HepG2 (cell line): Measurements from ENCODE around the gene PET100. TPM values are rescaled to one million over a fixed set of nuclear protein-coding genes. Genes with fewer than 3 reads are reported as not detected.

Experiments used
- ATAC-seq: fragments of 200-7000 bp; cut with Tn5 transposase; 3 replicates; pipeline ENCODE4 v1.9.1; 2020; ENCODE audit warnings: mild to moderate bottlenecking, moderate library complexity
- BruUV-seq: library from RNA; stranded (reverse); fragments of 400-500 nt; replicated peaks from 2 replicates; lab custom pipeline; 2021; lab: Mats Ljungman, UMichigan
- CTCF ChIA-PET: fragments of 300-600 bp; formaldehyde crosslinking; extraction: SDS; loops from one replicate; lab custom pipeline; 2021; ENCODE audit warnings: low total read pairs, inconsistent platforms, low intra/inter-chr PET ratio; lab: Yijun Ruan, JAX
- POLR2A ChIA-PET: fragments of 350-600 bp; sonication (Branson Sonifier 250); formaldehyde crosslinking; loops from one replicate; lab custom pipeline; 2020; ENCODE audit warnings: antibody characterized with exemption, inconsistent platforms; lab: Yijun Ruan, JAX
- DNase-seq: peaks from one replicate; pipeline ENCODE4 v3.0.0-alpha.2; 2015; ENCODE audit warnings: low spot score
- FAIRE-seq: peaks from 3 replicates; lab custom pipeline; 2011; peaks lifted over from hg19 to GRCh38; lab: Jason Lieb, UNC
- H2AFZ ChIP-seq: one replicate; pipeline ENCODE4 v1.6.1; 2011; ENCODE audit warnings: low read length, inconsistent platforms
- H3K27ac ChIP-seq: fragments of 300-600 bp; 3 replicates; pipeline ENCODE4 v1.8.0; 2011; ENCODE audit warnings: mixed run types, mild to moderate bottlenecking, mixed read lengths, low read length, inconsistent platforms; ENCODE audit not compliant: insufficient read depth; ENCODE audit errors: extremely low read length
- H3K27me3 ChIP-seq, 2 experiments: fragments of 200-600 bp in 1 of 2; 2 replicates in 1 of 2; 3 replicates in 1 of 2; pipeline versions ENCODE4 v1.6.0 to v1.8.0; 2011; ENCODE audit warnings: low read length in 2 of 2, mild to moderate bottlenecking in 2 of 2, moderate library complexity in 2 of 2, inconsistent platforms in 1 of 2; ENCODE audit not compliant: insufficient read depth in 2 of 2, control insufficient read depth in 1 of 2
- H3K36me3 ChIP-seq, 2 experiments: fragments of 200-600 bp in 1 of 2; replicated peaks in 1 of 2; 2 replicates in 1 of 2; 3 replicates in 1 of 2; pipeline versions ENCODE4 v1.5.1 to v1.8.0; 2011; ENCODE audit warnings: low read length in 2 of 2, inconsistent platforms in 1 of 2; ENCODE audit not compliant: insufficient read depth in 2 of 2, control insufficient read depth in 1 of 2
- H3K4me1 ChIP-seq: 2 replicates; pipeline ENCODE4 v1.5.1; 2012; ENCODE audit warnings: low read length, inconsistent platforms; ENCODE audit not compliant: insufficient read depth
- H3K4me2 ChIP-seq: 2 replicates; pipeline ENCODE4 v1.6.0; 2011; ENCODE audit warnings: low read depth, low read length, inconsistent platforms
- H3K4me3 ChIP-seq, 3 experiments: fragments of 200-600 bp in 1 of 3; sonication (generic), shearing (Covaris generic) in 1 of 3; replicated peaks in 1 of 3; 2 replicates each; pipeline ENCODE4 v1.5.1; 2011 to 2016; ENCODE audit warnings: low read length in 3 of 3, inconsistent platforms in 2 of 3, low read depth in 2 of 3, mild to moderate bottlenecking in 2 of 3, control low read depth in 1 of 3, mixed read lengths in 1 of 3; ENCODE audit not compliant: insufficient read depth in 1 of 3
- H3K79me2 ChIP-seq: one replicate; pipeline ENCODE4 v1.6.1; 2011; ENCODE audit warnings: low read length, inconsistent platforms; ENCODE audit not compliant: insufficient read depth
- H3K9ac ChIP-seq: 2 replicates; pipeline ENCODE4 v1.6.0; 2011; ENCODE audit warnings: mild to moderate bottlenecking, low read depth, low read length, inconsistent platforms; ENCODE audit not compliant: insufficient read depth
- H3K9me3 ChIP-seq: 2 replicates; pipeline ENCODE4 v1.5.1; 2012; ENCODE audit warnings: mild to moderate bottlenecking, low read length
- H4K20me1 ChIP-seq: 2 replicates; pipeline ENCODE4 v1.6.0; 2011; ENCODE audit warnings: inconsistent platforms, mild to moderate bottlenecking, low read length, moderate library complexity; ENCODE audit not compliant: insufficient read depth
- ATF6 ChIP-seq: sonication (generic); formaldehyde crosslinking; conservative IDR thresholded peaks from 2 replicates; pipeline ENCODE4 v1.4.0; 2020; ENCODE audit warnings: missing genetic modification reagents
- CAMTA2 ChIP-seq: sonication (generic); formaldehyde crosslinking; IDR thresholded peaks from 2 replicates; pipeline ENCODE4 v1.4.0; 2020; ENCODE audit warnings: mild to moderate bottlenecking, missing genetic modification reagents, borderline replicate concordance
- ETV6 ChIP-seq: sonication (generic); formaldehyde crosslinking; conservative IDR thresholded peaks from 2 replicates; pipeline ENCODE4 v1.4.0; 2020; ENCODE audit warnings: missing genetic modification reagents
- HNF1B ChIP-seq: sonication (generic); formaldehyde crosslinking; IDR thresholded peaks from 2 replicates; pipeline ENCODE4 v1.5.1; 2020; ENCODE audit warnings: mild to moderate bottlenecking, moderate library complexity, missing genetic modification reagents
- KAT8 ChIP-seq: IDR thresholded peaks from 2 replicates; pipeline ENCODE4 v1.6.1; 2016; ENCODE audit warnings: missing genetic modification reagents, missing compliant biosample characterization
- MLLT10 ChIP-seq: sonication (generic); formaldehyde crosslinking; IDR thresholded peaks from 2 replicates; pipeline ENCODE4 v1.4.0; 2020; ENCODE audit warnings: missing genetic modification reagents
- POLR2AphosphoS2 ChIP-seq: IDR thresholded peaks from 2 replicates; pipeline ENCODE4 v1.6.1; 2011; ENCODE audit warnings: low read depth, low read length, improper control_type of control experiment
- RXRB ChIP-seq: IDR thresholded peaks from 2 replicates; pipeline ENCODE4 v1.6.1; 2016; ENCODE audit warnings: borderline replicate concordance, missing genetic modification reagents, missing compliant biosample characterization
- ZNF354B ChIP-seq: sonication (generic); formaldehyde crosslinking; IDR thresholded peaks from 2 replicates; pipeline ENCODE4 v1.8.0; 2022; ENCODE audit warnings: mild to moderate bottlenecking, missing genetic modification reagents
- ZNF672 ChIP-seq: sonication (generic); formaldehyde crosslinking; IDR thresholded peaks from 2 replicates; pipeline ENCODE4 v1.8.1; 2022; ENCODE audit warnings: missing genetic modification reagents
- ZNF776 ChIP-seq: sonication (generic); formaldehyde crosslinking; IDR thresholded peaks from 2 replicates; pipeline ENCODE4 v1.4.0; 2020; ENCODE audit warnings: mild to moderate bottlenecking, missing genetic modification reagents
- ZZZ3 ChIP-seq: sonication (generic); formaldehyde crosslinking; IDR thresholded peaks from 2 replicates; pipeline ENCODE4 v1.4.0; 2020; ENCODE audit warnings: missing genetic modification reagents, mild to moderate bottlenecking, borderline replicate concordance
- WGBS: methylation state at CpG from one replicate; pipeline ENCODE4 v1.1.6; 2017; ENCODE audit warnings: low lambda C conversion rate; 5-methylcytosine and 5-hydroxymethylcytosine counted together
- in situ Hi-C: cut with HindIII; loops from 2 replicates; pipeline ENCODE4 v1.10.0; 2017; ENCODE audit warnings: low pct_unique_long_range_greater_than_20kb; ENCODE audit not compliant: extremely low pct_ligation_motif_present
- intact Hi-C: fragments of 100-400 bp; cut with micrococcal nuclease; formaldehyde crosslinking; loops from one replicate; pipeline ENCODE4 v1.10.0; 2022; ENCODE audit not compliant: unreplicated experiment
- polyA plus RNA-seq, 8 experiments: library from polyadenylated mRNA; depleted of rRNA in 3 of 8; stranded (reverse) in 7 of 8; unstranded in 1 of 8; fragments of >200 nt; fragmentation: Illumina TruSeq in 4 of 8; extraction: Trizol in 4 of 8; gene quantifications; 2 replicates each; pipeline versions ENCODE4 v1.2.1 to v1.2.3, GENCODE V29; 2011 to 2016; ENCODE audit warnings: low read depth in 4 of 8, missing spikeins in 1 of 8, mixed read lengths in 1 of 8; ENCODE audit not compliant: insufficient read depth in 1 of 8
- total RNA-seq, 5 experiments: library from RNA; depleted of rRNA; stranded (reverse); fragments of >200 nt; fragmentation: Illumina TruSeq; extraction: Trizol; gene quantifications; 2 replicates each; pipeline ENCODE4 v1.2.3, GENCODE V29; 2016; ENCODE audit warnings: low read depth in 1 of 5
- TF ChIP-seq, protein P1 (sequence below): conservative IDR thresholded peaks from 2 replicates; pipeline ENCODE4 v1.6.1; 2018; ENCODE audit warnings: missing genetic modification reagents
- TF ChIP-seq, protein P2 (sequence below): sonication (generic); formaldehyde crosslinking; IDR thresholded peaks from 2 replicates; pipeline ENCODE4 v1.5.0; 2020; ENCODE audit warnings: missing genetic modification reagents

PET100 gene
- total and polyA plus RNA-seq, 2 of the 13 experiments (the other 11 are each of a cell fraction or from before 2014, with no cell fraction given), result 22.3 to 66.5 TPM

DNA sequence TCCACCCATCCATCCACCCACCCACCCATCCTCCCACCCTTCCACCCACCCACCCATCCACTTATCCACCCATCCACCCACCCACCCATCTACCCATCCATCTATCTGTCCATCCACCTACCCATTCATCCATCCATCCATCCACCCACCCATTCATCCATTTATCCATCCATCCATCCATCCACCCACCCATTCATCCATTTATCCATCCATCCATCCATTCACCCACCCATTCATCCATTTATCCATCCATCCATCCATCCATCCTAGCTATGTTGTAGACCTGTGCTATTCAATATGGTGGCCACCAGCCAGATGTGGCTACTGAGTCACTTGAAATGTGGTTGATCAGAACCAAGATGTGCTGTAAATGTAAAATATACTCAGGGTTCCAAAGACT lies 28.9 kb upstream of the PET100 start (continued):
- no peak for TF ChIP-seq ATF6 (CRISPR knock-in tag)
- TF ChIP-seq ZNF776 (CRISPR knock-in tag), result no peak
- TF ChIP-seq MLLT10, result no peak
- no peak for TF ChIP-seq KAT8

DNA sequence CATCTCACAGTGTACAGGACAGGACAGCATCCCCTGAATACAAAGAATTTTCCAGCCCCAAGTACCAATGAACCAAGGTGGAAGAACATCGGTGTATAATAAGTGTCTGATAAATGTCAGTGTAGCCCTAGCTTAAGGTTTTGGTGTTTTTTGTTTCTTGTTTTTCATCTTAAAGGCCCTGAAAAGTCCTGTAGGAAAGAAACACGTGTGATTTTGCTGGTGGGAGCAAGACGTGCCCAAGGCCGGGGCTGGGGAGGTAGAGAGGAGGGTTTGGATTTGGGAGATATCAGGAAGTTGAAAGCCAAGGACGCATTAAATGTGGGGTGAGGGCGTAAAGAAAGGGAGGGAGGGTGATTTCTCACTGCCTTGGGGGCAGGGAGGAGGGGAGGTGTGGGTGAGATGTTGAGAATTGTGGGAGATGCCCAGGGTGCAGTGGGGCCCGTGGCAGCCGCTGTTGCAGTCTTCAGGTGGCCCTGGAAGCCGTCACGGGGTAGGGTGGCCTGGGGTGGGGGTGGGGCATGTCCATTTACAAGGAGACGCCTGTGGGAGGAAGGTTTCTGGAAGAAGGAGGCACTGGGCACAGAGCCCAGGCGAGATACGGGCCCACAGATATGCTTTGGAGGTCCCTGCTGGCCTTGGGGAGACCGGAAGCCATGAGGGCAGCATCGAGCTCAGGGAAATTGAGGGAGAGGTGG lies 27.2 kb upstream of the PET100 start:
- no peak overlapping the region for H3K27ac ChIP-seq
- no peak overlapping the region for H3K9ac ChIP-seq
- H3K4me1 ChIP-seq, result peaks cover 12% of the 10 kb centered on the region
- no peak overlapping the region for H3K4me2 ChIP-seq
- DNase-seq (no peak), FAIRE-seq (no peak), ATAC-seq (no peak)
- no peak overlapping the region for H2AFZ ChIP-seq
- BruUV-seq, result no TSS peak
- H3K4me3 ChIP-seq, result no peak overlapping the region
- peaks cover 22 to 41% of the 10 kb centered on the region in 2 experiments; a peak in 4 of 5 replicates for H3K36me3 ChIP-seq
- TF ChIP-seq CAMTA2 (CRISPR knock-in tag), result no peak
- no peak for TF ChIP-seq ZZZ3 (CRISPR knock-in tag)
- TF ChIP-seq, protein P1, sequence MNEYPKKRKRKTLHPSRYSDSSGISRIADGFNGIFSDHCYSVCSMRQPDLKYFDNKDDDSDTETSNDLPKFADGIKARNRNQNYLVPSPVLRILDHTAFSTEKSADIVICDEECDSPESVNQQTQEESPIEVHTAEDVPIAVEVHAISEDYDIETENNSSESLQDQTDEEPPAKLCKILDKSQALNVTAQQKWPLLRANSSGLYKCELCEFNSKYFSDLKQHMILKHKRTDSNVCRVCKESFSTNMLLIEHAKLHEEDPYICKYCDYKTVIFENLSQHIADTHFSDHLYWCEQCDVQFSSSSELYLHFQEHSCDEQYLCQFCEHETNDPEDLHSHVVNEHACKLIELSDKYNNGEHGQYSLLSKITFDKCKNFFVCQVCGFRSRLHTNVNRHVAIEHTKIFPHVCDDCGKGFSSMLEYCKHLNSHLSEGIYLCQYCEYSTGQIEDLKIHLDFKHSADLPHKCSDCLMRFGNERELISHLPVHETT, result no peak
- no peak for TF ChIP-seq RXRB (CRISPR knock-in tag)
- TF ChIP-seq POLR2AphosphoS2, result no peak
- no peak for TF ChIP-seq ZNF672 (CRISPR knock-in tag)
- TF ChIP-seq, protein P2, sequence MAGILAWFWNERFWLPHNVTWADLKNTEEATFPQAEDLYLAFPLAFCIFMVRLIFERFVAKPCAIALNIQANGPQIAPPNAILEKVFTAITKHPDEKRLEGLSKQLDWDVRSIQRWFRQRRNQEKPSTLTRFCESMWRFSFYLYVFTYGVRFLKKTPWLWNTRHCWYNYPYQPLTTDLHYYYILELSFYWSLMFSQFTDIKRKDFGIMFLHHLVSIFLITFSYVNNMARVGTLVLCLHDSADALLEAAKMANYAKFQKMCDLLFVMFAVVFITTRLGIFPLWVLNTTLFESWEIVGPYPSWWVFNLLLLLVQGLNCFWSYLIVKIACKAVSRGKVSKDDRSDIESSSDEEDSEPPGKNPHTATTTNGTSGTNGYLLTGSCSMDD (CRISPR knock-in tag), result no peak
- TF ChIP-seq ETV6 (CRISPR knock-in tag), result no peak
- no peak for TF ChIP-seq ZNF354B (CRISPR knock-in tag)
- no peak for TF ChIP-seq HNF1B
- 94% methylated on average over 15 of the region's 15 CpGs for WGBS
- H4K20me1 ChIP-seq, result peaks cover 57% of the 10 kb centered on the region
- POLR2A ChIA-PET, result no interaction called here
- peaks cover 53% of the 10 kb centered on the region for H3K79me2 ChIP-seq
- H3K9me3 ChIP-seq, result no peaks in the 10 kb centered on the region
- no peaks in the 10 kb centered on the region for H3K27me3 ChIP-seq
- intact Hi-C loops, result no loop called here
- in situ Hi-C loops, result no loop called here
- CTCF ChIA-PET, result no interaction called here
